ENCODE data around the gene ZNF791.

GRCh38 chr19:12670159-12670928, 59.6 kb downstream of the ZNF791 start:
- TF ChIP-seq CTCF (IDR thresholded peaks at IDR 0.05; ENCODE audit: poor library complexity, severe bottlenecking) (no peak), POLR2AphosphoS5 (IDR thresholded peaks at IDR 0.05) (no peak)

Data from neural cell (in vitro differentiated cells).